Cardiac muscle cell (in vitro differentiated cells and primary cell): Measurements from ENCODE around the gene DLGAP4. TPM values are rescaled to one million over a fixed set of nuclear protein-coding genes. Genes with fewer than 3 reads are reported as not detected.
A peak's percentile ranks its signal among the peaks of the same experiment; 100 is the strongest.

Experiments
- DNase-seq, 2 donors: peaks; one replicate each; pipeline versions ENCODE4 v3.0.0 to v3.0.0-alpha.2; 2010 to 2017; ENCODE audit warnings: low read depth in 1 of 2, low spot score in 1 of 2
- H3K27ac ChIP-seq: fragments of 200-600 bp; sonication (generic); 2 replicates; pipeline ENCODE4 v1.5.1; 2016
- H3K27me3 ChIP-seq: fragments of 200-600 bp; sonication (generic); 2 replicates; pipeline ENCODE4 v1.6.0; 2016; ENCODE audit warnings: control low read depth
- H3K36me3 ChIP-seq: fragments of 200-600 bp; sonication (generic); 2 replicates; pipeline ENCODE4 v1.5.1; 2016; ENCODE audit warnings: control low read depth
- H3K4me1 ChIP-seq: fragments of 200-600 bp; sonication (generic); 2 replicates; pipeline ENCODE4 v1.8.1; 2017; ENCODE audit warnings: low read depth, mild to moderate bottlenecking, mixed run types
- H3K4me3 ChIP-seq: fragments of 200-600 bp; sonication (generic); 2 replicates; pipeline ENCODE4 v1.5.1; 2016; ENCODE audit warnings: mild to moderate bottlenecking
- H3K9me3 ChIP-seq: fragments of 200-600 bp; sonication (generic); 2 replicates; pipeline ENCODE4 v1.5.1; 2017; ENCODE audit warnings: low read depth, mild to moderate bottlenecking, control low read depth
- polyA plus RNA-seq: library from polyadenylated mRNA; unstranded; fragments of >200 nt; fragmentation: Nextera tagmentation; extraction: Ambion mirVana; gene quantifications from 2 replicates; pipeline ENCODE4 v1.2.1, GENCODE V29; 2016
- total RNA-seq: library from RNA; depleted of rRNA; stranded (reverse); fragments of >200 nt; gene quantifications from 2 replicates; pipeline ENCODE4 v1.2.3, GENCODE V29; 2016
- TF ChIP-seq, protein P1 (sequence below): IDR thresholded peaks from 2 replicates; pipeline ENCODE4 v1.5.1; 2012; ENCODE audit warnings: low read depth, mild to moderate bottlenecking, low read length

DLGAP4 gene
- total and polyA plus RNA-seq, 2 experiments from 2014 or later, result 45.7 to 51.6 TPM

DNA sequence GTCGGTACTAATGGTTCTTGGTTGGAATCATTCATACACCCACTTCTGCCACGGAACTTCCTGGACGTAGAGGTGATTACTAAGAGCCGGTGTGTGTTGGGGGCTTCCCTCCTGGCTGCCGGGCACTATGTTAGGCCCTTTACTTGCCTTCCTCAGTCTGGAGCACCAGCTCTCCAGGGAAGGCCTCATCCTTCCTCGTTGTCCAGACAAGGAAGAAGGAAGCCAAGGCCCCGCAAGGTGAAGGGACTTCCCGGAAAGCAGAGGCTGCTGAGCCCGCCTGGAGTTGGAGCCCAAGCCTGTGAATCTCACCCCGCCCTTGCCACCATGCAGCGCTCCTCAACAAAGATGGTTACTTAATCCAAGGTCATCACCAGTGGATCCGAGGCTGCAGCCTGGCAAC is 43.7 kb upstream of the DLGAP4 start:
- Histone ChIP-seq H3K27me3 (no peaks in the 10 kb centered on the region), H3K36me3 (no peaks in the 10 kb centered on the region), H3K9me3 (no peaks in the 10 kb centered on the region), H3K4me1 (no peaks in the 10 kb centered on the region), H3K27ac (no peak overlapping the region), H3K4me3 (no peak overlapping the region)
- TF ChIP-seq, protein P1, sequence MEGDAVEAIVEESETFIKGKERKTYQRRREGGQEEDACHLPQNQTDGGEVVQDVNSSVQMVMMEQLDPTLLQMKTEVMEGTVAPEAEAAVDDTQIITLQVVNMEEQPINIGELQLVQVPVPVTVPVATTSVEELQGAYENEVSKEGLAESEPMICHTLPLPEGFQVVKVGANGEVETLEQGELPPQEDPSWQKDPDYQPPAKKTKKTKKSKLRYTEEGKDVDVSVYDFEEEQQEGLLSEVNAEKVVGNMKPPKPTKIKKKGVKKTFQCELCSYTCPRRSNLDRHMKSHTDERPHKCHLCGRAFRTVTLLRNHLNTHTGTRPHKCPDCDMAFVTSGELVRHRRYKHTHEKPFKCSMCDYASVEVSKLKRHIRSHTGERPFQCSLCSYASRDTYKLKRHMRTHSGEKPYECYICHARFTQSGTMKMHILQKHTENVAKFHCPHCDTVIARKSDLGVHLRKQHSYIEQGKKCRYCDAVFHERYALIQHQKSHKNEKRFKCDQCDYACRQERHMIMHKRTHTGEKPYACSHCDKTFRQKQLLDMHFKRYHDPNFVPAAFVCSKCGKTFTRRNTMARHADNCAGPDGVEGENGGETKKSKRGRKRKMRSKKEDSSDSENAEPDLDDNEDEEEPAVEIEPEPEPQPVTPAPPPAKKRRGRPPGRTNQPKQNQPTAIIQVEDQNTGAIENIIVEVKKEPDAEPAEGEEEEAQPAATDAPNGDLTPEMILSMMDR, result no peak
- no peak for DNase-seq

DNA sequence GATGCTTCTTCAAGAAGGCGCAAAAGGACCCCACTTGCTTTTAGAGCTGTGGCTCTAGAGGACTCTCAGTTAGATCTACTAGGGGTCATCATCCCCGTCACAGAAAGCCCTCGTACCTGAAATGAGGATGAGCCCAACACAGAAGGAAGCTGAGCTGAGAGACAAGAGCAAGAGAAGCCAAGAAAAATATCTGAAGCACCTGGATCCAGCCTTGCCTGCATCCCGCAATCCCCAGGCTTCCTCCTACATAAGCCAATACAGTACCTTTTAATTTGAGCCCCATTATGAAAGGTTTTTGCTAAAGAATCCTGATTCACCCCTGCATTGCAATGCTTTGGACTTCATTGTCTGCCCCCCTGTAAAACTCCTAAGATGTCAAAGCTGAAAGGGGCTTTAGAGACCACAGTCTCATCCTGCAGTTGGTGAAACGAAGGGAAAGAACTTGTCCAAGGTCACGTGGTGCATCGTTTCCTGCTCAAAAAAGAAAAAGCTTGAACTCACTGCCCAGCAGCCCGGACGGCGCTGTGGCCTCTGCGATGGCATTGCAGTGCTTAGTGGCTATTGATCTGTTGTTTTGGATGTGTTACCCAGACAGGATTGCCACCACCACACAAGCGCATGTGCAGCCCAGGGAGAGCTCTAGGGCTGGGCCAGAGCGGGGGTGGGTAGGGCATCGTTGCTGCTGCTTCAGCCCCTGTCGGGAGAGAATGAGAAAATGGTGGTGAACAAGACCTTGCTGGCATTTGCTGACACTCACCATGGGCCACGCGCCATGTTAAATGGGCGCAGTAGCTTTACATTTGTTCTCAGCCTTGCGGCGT is 41.5 kb upstream of the DLGAP4 start:
- no peak overlapping the region for H3K4me3 ChIP-seq
- DNase-seq, result no peak
- TF ChIP-seq, protein P1, result no peak

DNA sequence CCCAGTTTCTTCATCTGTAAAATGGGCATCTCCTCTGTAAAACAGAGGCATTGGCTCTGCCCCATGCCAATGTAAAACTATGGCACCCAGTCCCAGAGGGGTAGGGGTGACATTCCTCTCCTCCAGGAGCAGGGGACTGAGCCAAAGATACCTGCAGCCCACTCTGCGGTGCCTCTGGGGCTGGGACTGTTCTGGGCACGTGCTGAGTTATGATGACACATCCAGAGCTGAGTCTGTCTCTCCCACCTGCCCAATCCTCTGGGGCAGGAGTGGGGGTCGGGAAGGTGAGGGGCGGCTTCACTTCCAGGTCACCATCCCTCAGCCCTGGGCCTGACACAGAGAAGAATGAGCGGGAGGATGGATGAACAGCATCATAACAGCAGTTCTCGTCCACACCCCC is 40.0 kb upstream of the DLGAP4 start:
- TF ChIP-seq, protein P1, result no peak
- H3K27ac ChIP-seq, result no peak overlapping the region
- H3K4me3 ChIP-seq, result no peak overlapping the region
- no peaks in the 10 kb centered on the region for H3K36me3 ChIP-seq
- no peaks in the 10 kb centered on the region for H3K9me3 ChIP-seq
- DNase-seq, result no peak
- H3K27me3 ChIP-seq, result no peaks in the 10 kb centered on the region
- H3K4me1 ChIP-seq, result no peaks in the 10 kb centered on the region

More for the DNA sequence above, 41.5 kb upstream of the DLGAP4 start:
- Histone ChIP-seq H3K9me3 (no peaks in the 10 kb centered on the region), H3K27me3 (no peaks in the 10 kb centered on the region), H3K4me1 (no peaks in the 10 kb centered on the region), H3K36me3 (no peaks in the 10 kb centered on the region), H3K27ac (no peak overlapping the region)

DNA sequence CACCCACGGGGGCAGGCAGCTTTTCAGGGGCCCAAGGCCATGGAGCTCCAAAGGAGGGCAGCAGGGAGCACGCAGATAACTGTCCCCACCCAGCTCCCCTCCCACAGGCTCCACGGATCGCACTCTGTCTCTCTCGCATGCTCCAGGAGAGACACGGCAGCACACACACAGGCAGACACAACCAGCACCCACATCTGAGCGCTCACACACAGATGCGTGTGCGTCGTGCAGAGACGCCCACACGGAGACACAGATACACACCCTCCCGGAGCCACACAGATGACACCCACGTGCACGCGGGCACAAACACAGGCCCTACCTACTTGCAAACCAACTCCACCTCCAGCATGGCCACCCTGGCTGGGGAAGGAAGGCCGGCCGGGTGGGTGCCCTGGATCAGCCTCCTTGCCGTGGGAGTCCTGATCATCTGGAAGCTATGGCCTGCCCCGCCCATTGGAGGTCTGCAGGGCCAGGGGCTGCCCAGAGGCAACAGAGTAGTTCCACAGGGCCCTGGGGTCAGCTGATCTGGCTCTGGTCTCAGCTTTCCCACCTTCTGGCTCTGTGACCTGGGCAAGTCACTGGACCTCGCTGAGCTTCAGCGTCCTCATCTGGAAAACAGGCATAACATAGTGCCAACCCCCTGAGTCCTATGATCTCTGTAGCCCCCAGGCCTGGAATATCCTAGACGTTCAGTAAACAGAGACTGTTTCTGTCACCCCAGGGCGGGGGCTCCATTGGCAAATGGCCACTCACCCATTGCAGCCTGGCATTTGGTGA is 38.3 kb upstream of the DLGAP4 start:
- TF ChIP-seq, protein P1, result no peak
- Histone ChIP-seq H3K27me3 (no peaks in the 10 kb centered on the region), H3K27ac (no peak overlapping the region), H3K9me3 (no peaks in the 10 kb centered on the region), H3K36me3 (no peaks in the 10 kb centered on the region), H3K4me3 (no peak overlapping the region), H3K4me1 (no peaks in the 10 kb centered on the region)
- no peak for DNase-seq

DNA sequence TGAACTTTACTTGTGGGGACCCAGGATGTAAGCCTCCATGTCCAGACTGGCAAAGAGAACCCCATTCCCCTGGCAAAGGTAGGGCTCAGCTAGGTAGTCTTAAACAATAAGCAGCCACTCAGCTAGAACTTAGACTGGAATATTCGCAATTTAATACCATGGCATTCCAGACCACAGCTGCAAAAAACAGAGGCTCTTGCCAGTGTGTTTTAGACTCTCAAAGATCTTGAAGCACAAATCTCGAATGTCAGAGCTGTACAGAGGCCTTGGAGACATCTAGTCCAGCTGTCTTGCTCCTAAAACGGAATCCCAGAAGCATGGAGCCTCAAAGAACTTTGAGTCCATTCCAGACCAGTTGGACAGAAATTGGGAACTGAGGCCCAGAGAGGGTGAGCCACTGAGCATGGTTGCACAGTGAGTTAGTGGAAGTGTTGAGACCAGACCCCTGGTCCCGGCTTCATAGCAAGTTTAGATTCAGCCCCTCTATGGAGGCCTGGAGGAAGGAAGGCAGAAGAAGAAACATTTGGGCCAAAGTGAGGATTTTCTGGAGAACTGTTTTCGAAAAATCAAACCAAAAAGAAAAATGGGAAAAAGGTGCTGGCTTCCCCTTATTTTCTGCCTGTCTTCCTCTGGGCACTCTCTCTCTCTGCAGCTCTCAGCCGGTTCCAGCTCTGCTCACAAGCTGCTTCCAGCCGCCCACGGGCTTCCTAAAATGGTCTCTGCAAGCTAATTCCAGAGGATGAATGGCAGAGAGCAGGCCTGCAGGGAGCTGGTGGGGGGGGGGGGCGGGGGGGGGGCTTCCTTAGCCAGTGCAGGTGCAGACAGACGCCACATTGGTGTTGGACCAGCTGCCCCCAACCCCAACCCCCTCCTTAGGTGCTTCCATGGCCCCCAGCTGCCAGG is 37.4 kb upstream of the DLGAP4 start:
- DNase-seq, result peak in 1 of 2 donors; percentile 25
- TF ChIP-seq, protein P1, result no peak

More for the DNA sequence above, 37.4 kb upstream of the DLGAP4 start:
- Histone ChIP-seq H3K36me3 (no peaks in the 10 kb centered on the region), H3K4me1 (no peaks in the 10 kb centered on the region), H3K27ac (no peak overlapping the region), H3K4me3 (no peak overlapping the region), H3K27me3 (no peaks in the 10 kb centered on the region), H3K9me3 (no peaks in the 10 kb centered on the region)
